Central memory CD8-positive, alpha-beta T cell (primary cell): ENCODE results near the gene RASA3.
A peak's percentile ranks its signal among the peaks of the same experiment; 100 is the strongest.
"Not testable (repeated sequence)": the region's sequence is repeated elsewhere in the genome, so short reads cannot be mapped to it uniquely, and the experiment has no call there.

Experiments used
- ATAC-seq: fragments of 150-1000 bp; cut with Tn5 transposase; replicated peaks from 2 replicates; pipeline ENCODE4 v1.10.0; 2022; ENCODE audit warnings: mild to moderate bottlenecking, moderate FRiP score, moderate number of reproducible peaks; ENCODE audit not compliant: poor library complexity, severe bottlenecking; ENCODE audit errors: extremely low read depth
- DNase-seq, 2 donors: peaks; one replicate each; pipeline ENCODE4 v3.0.0; 2021; ENCODE audit warnings: low spot score in 2 of 2
- H3K27ac Mint-ChIP-seq: one replicate; pipeline ENCODE4 v1.8.0; 2022; ENCODE audit warnings: low read depth, mild to moderate bottlenecking, moderate library complexity, mixed read lengths
- H3K27me3 Mint-ChIP-seq: one replicate; pipeline ENCODE4 v1.8.0; 2022; ENCODE audit warnings: mixed read lengths
- H3K36me3 Mint-ChIP-seq: one replicate; pipeline ENCODE4 v1.8.0; 2022; ENCODE audit warnings: mild to moderate bottlenecking, moderate library complexity, mixed read lengths; ENCODE audit not compliant: insufficient read depth
- H3K4me1 Mint-ChIP-seq: one replicate; pipeline ENCODE4 v1.8.0; 2022; ENCODE audit warnings: mixed read lengths
- H3K4me3 Mint-ChIP-seq: one replicate; pipeline ENCODE4 v1.8.0; 2022; ENCODE audit warnings: mild to moderate bottlenecking, moderate library complexity, mixed read lengths
- H3K9me3 Mint-ChIP-seq: one replicate; pipeline ENCODE4 v1.8.0; 2022; ENCODE audit warnings: mixed read lengths

RASA3 gene

GRCh38 chr13:114102131-114102520 lies 30.3 kb downstream of the RASA3 start:
- peak overlapping the region; percentile 74 for H3K27ac Mint-ChIP-seq
- H3K9me3 Mint-ChIP-seq = no peaks in the 10 kb centered on the region
- H3K4me1 Mint-ChIP-seq = peaks cover 64% of the 10 kb centered on the region
- ATAC-seq = no peak
- no peak for DNase-seq
- H3K4me3 Mint-ChIP-seq = peak overlapping the region; percentile 36
- peaks cover 46% of the 10 kb centered on the region for H3K36me3 Mint-ChIP-seq
- H3K27me3 Mint-ChIP-seq = no peaks in the 10 kb centered on the region

GRCh38 chr13:114101358-114102130 lies 30.9 kb downstream of the RASA3 start:
- H3K36me3 Mint-ChIP-seq = peaks cover 48% of the 10 kb centered on the region
- no peak for ATAC-seq
- DNase-seq = no peak

GRCh38 chr13:114100446-114101357 lies 31.7 kb downstream of the RASA3 start:
- ATAC-seq = no peak
- no peaks in the 10 kb centered on the region for H3K9me3 Mint-ChIP-seq
- H3K4me3 Mint-ChIP-seq = peak overlapping the region; percentile 60
- no peak for DNase-seq
- H3K27me3 Mint-ChIP-seq = no peaks in the 10 kb centered on the region
- H3K36me3 Mint-ChIP-seq = peaks cover 45% of the 10 kb centered on the region
- peaks cover 66% of the 10 kb centered on the region for H3K4me1 Mint-ChIP-seq
- peak overlapping the region; percentile 74 for H3K27ac Mint-ChIP-seq

More at GRCh38 chr13:114101358-114102130, 30.9 kb downstream of the RASA3 start:
- Mint-ChIP-seq H3K27ac (peak overlapping the region; percentile 74), H3K27me3 (no peaks in the 10 kb centered on the region), H3K4me1 (peaks cover 64% of the 10 kb centered on the region), H3K4me3 (peak overlapping the region; percentile 36), H3K9me3 (no peaks in the 10 kb centered on the region)

GRCh38 chr13:114099918-114100445 lies 32.4 kb downstream of the RASA3 start:
- Mint-ChIP-seq H3K4me3 (peak overlapping the region; percentile 60), H3K36me3 (peaks cover 41% of the 10 kb centered on the region), H3K9me3 (no peaks in the 10 kb centered on the region), H3K27me3 (no peaks in the 10 kb centered on the region), H3K27ac (peak overlapping the region; percentile 74), H3K4me1 (peaks cover 67% of the 10 kb centered on the region)
- peak; percentile 44 for ATAC-seq
- no peak for DNase-seq

GRCh38 chr13:114099191-114099590 lies 33.2 kb downstream of the RASA3 start:
- DNase-seq = no peak
- H3K36me3 Mint-ChIP-seq = peaks cover 34% of the 10 kb centered on the region
- no peaks in the 10 kb centered on the region for H3K27me3 Mint-ChIP-seq
- no peak overlapping the region for H3K27ac Mint-ChIP-seq
- no peaks in the 10 kb centered on the region for H3K9me3 Mint-ChIP-seq
- H3K4me3 Mint-ChIP-seq = no peak overlapping the region
- ATAC-seq = no peak
- H3K4me1 Mint-ChIP-seq = peaks cover 69% of the 10 kb centered on the region

GRCh38 chr13:114098689-114099056 lies 33.8 kb downstream of the RASA3 start:
- Mint-ChIP-seq H3K4me1 (peaks cover 72% of the 10 kb centered on the region), H3K4me3 (peak overlapping the region; percentile 72), H3K27ac (peak overlapping the region; percentile 92), H3K36me3 (peaks cover 36% of the 10 kb centered on the region)
- not testable (repeated sequence) for H3K27me3 Mint-ChIP-seq, ATAC-seq, DNase-seq, H3K9me3 Mint-ChIP-seq

GRCh38 chr13:114097893-114098688 lies 34.3 kb downstream of the RASA3 start:
- peak overlapping the region; percentile 92 for H3K27ac Mint-ChIP-seq
- H3K9me3 Mint-ChIP-seq = peaks cover 8% of the 10 kb centered on the region
- H3K4me1 Mint-ChIP-seq = peaks cover 77% of the 10 kb centered on the region

GRCh38 chr13:114097212-114097892 lies 35.1 kb downstream of the RASA3 start:
- Mint-ChIP-seq H3K27me3 (no peaks in the 10 kb centered on the region), H3K4me3 (peak overlapping the region; percentile 72), H3K36me3 (peaks cover 36% of the 10 kb centered on the region), H3K27ac (peak overlapping the region; percentile 92), H3K4me1 (peaks cover 71% of the 10 kb centered on the region), H3K9me3 (peaks cover 9% of the 10 kb centered on the region)
- ATAC-seq = no peak
- no peak for DNase-seq

More at GRCh38 chr13:114097893-114098688, 34.3 kb downstream of the RASA3 start:
- Mint-ChIP-seq H3K4me3 (peak overlapping the region; percentile 72), H3K36me3 (peaks cover 37% of the 10 kb centered on the region), H3K27me3 (no peaks in the 10 kb centered on the region)
- DNase-seq = no peak
- ATAC-seq = no peak

- peak overlapping the region; percentile 72 for H3K4me3 Mint-ChIP-seq
- ATAC-seq = no peak
- peak overlapping the region; percentile 92 for H3K27ac Mint-ChIP-seq
- H3K27me3 Mint-ChIP-seq = no peaks in the 10 kb centered on the region
- H3K4me1 Mint-ChIP-seq = peaks cover 71% of the 10 kb centered on the region
- H3K9me3 Mint-ChIP-seq = peaks cover 14% of the 10 kb centered on the region
- no peak for DNase-seq
- H3K36me3 Mint-ChIP-seq = peaks cover 32% of the 10 kb centered on the region
Measured at GRCh38 chr13:114096811-114097211, 35.6 kb downstream of the RASA3 start.

- Mint-ChIP-seq H3K4me1 (peaks cover 74% of the 10 kb centered on the region), H3K36me3 (peaks cover 28% of the 10 kb centered on the region)
- ATAC-seq = no peak
Measured at GRCh38 chr13:114096031-114096485, 36.4 kb downstream of the RASA3 start.

GRCh38 chr13:114095486-114095885 lies 36.9 kb downstream of the RASA3 start:
- Mint-ChIP-seq H3K27me3 (no peaks in the 10 kb centered on the region), H3K4me1 (peaks cover 77% of the 10 kb centered on the region), H3K9me3 (peaks cover 18% of the 10 kb centered on the region), H3K36me3 (peaks cover 25% of the 10 kb centered on the region), H3K27ac (peak overlapping the region; percentile 92), H3K4me3 (peak overlapping the region; percentile 72)
- DNase-seq = no peak
- ATAC-seq = no peak

More at GRCh38 chr13:114096031-114096485, 36.4 kb downstream of the RASA3 start:
- no peak for DNase-seq
- Mint-ChIP-seq H3K4me3 (peak overlapping the region; percentile 72), H3K27me3 (no peaks in the 10 kb centered on the region), H3K27ac (peak overlapping the region; percentile 92), H3K9me3 (peaks cover 18% of the 10 kb centered on the region)
